HG03139 (cell line): ENCODE data around the gene PSPH.
"Not testable (repeated sequence)": the region's sequence is repeated elsewhere in the genome, so short reads cannot be mapped to it uniquely, and the experiment has no call there.

Source experiments
- ATAC-seq: cut with Tn5 transposase; IDR thresholded peaks from one replicate; pipeline ENCODE4 v1.9.1; 2021; ENCODE audit not compliant: unreplicated experiment

The PSPH gene

GRCh38 chr7:56051339-56052191 lies at the start of gene PSPH, which contains the start of gene CCT6A:
PSPH (minus strand) TSS chr7:56051444; CDS start chr7:56021212, 30,232 bp downstream.
CCT6A (plus strand) TSS chr7:56051765; CDS start chr7:56051849, 84 bp downstream.
- peak; percentile 95 for ATAC-seq

- no peak for ATAC-seq
Measured at GRCh38 chr7:56099653-56100052, 48.4 kb upstream of the PSPH start.

GRCh38 chr7:56098187-56099008 lies 47.2 kb upstream of the PSPH start:
- not testable (repeated sequence) for ATAC-seq

GRCh38 chr7:56097700-56098099 lies 46.5 kb upstream of the PSPH start:
- no peak for ATAC-seq

GRCh38 chr7:56092789-56093531 lies 41.7 kb upstream of the PSPH start, which contains the start of gene PHKG1:
PHKG1 (minus strand) TSS chr7:56092952; CDS start chr7:56088941, 4,011 bp downstream.
- ATAC-seq, result no peak

GRCh38 chr7:56092388-56092787 lies 41.1 kb upstream of the PSPH start:
- ATAC-seq, result not testable (repeated sequence)

GRCh38 chr7:56091591-56091990 lies 40.3 kb upstream of the PSPH start:
- ATAC-seq, result no peak

- ATAC-seq, result no peak
Measured at GRCh38 chr7:56087445-56087844, 36.2 kb upstream of the PSPH start.

GRCh38 chr7:56086761-56087160 lies 35.5 kb upstream of the PSPH start:
- no peak for ATAC-seq

GRCh38 chr7:56083150-56083785 lies 32.0 kb upstream of the PSPH start:
- no peak for ATAC-seq

- no peak for ATAC-seq
Measured at GRCh38 chr7:56081626-56082340, 30.5 kb upstream of the PSPH start.

- not testable (repeated sequence) for ATAC-seq
Measured at GRCh38 chr7:56080726-56081435, 29.6 kb upstream of the PSPH start.

GRCh38 chr7:56079450-56080185 lies 28.4 kb upstream of the PSPH start:
- no peak for ATAC-seq

GRCh38 chr7:56078196-56078595 lies 27.0 kb upstream of the PSPH start:
- no peak for ATAC-seq

- no peak for ATAC-seq
Measured at GRCh38 chr7:56077681-56078080, 26.4 kb upstream of the PSPH start.

- peak; percentile 88 for ATAC-seq
Measured at GRCh38 chr7:56074371-56074791, 23.1 kb upstream of the PSPH start.

GRCh38 chr7:56066376-56066775 lies 15.1 kb upstream of the PSPH start:
- ATAC-seq, result not testable (repeated sequence)

- ATAC-seq, result peak; percentile 90
Measured at GRCh38 chr7:56063882-56064625, 12.8 kb upstream of the PSPH start, which contains the start of gene SUMF2. SUMF2 (plus strand) TSS chr7:56064286; CDS start chr7:56064312, 26 bp downstream.
